ENCODE data around the gene NOTUM. TPM values are rescaled to one million over a fixed set of nuclear protein-coding genes. Genes with fewer than 3 reads are reported as not detected.

NOTUM gene
- total and polyA plus RNA-seq, 2 of the 4 experiments (the other 2 are of a cell fraction): 0.05 TPM; not detected in 1

DNA sequence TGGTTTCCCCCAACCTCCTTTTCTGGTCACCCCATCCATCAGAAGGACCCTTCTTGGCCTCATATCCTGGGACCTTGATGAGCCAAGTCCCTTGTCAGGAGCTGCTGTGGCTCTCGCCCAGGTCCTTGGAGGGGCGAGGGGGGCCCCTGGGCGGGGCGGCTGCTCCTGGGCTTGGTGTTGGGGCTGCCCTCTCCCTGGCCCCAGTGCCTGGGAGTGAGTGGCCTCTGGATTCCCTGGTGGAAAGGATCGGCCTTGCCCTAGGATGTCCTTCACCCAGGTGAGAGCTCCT lies 6.2 kb upstream of the NOTUM start:
- H3K4ac ChIP-seq (ENCODE audit: low read depth, low read length): no peak overlapping the region
- H2AFZ ChIP-seq (replicated peaks; ENCODE audit: low read length, poor library complexity): peak overlapping the region; percentile 66
- H4K20me1 ChIP-seq (ENCODE audit: insufficient read depth, low read length): no peaks in the 10 kb centered on the region
- H2BK15ac ChIP-seq (ENCODE audit: low read depth, low read length): no peak overlapping the region
- dilution Hi-C loops (cut with HindIII; ENCODE audit: low sequenced_read_pairs, unreplicated experiment) (no loop called here), in situ Hi-C loops (cut with MboI; ENCODE audit: low sequenced_read_pairs) (loop anchor here (5.0 kb wide), 1 partner anchor 50 kb away; no protein-coding TSS in a partner anchor), intact Hi-C loops (cut with micrococcal nuclease) (loop anchor here (10.0 kb wide), 1 partner anchor 188 kb away; no protein-coding TSS in a partner anchor)
- H2AK9ac ChIP-seq (replicated peaks; ENCODE audit: low read depth, low read length, poor library complexity): peak overlapping the region; percentile 44
- no peak for DNase-seq
- ChIA-PET CTCF (no interaction called here), POLR2A (ENCODE audit: unreplicated experiment) (no interaction called here)
- BruUV-seq (replicated peaks): no TSS peak
- no CpG with 5 or more reads among the region's 5 CpGs for WGBS, 2 experiments (ENCODE audit: extremely low coverage in 2 of 2, insufficient read length in 1 of 2)
- no peaks in the 10 kb centered on the region; the same call in 1 of the 2 replicates for H3K9me3 ChIP-seq (ENCODE audit: control insufficient read depth, insufficient read depth, low read length)
- no peak for ATAC-seq (ENCODE audit: low read depth)
- no peak overlapping the region for H2BK20ac ChIP-seq (ENCODE audit: low read depth, low read length)
- no peak overlapping the region for H3K4me2 ChIP-seq (ENCODE audit: low read depth, low read length)
- H3K79me1 ChIP-seq (ENCODE audit: low read depth in 1 of 2, low read length in 2 of 2): no peaks in the 10 kb centered on the region
- no peak overlapping the region for H4K91ac ChIP-seq (ENCODE audit: insufficient read depth, low read depth, low read length)
- no peak overlapping the region for H3K9ac ChIP-seq (ENCODE audit: low read depth, low read length)
- H3K36me3 ChIP-seq (ENCODE audit: control insufficient read depth, insufficient read depth, low read length): no peaks in the 10 kb centered on the region
- peaks cover 14% of the 10 kb centered on the region for H3K27me3 ChIP-seq (ENCODE audit: control insufficient read depth, insufficient read depth, low read length)
- H4K8ac ChIP-seq (ENCODE audit: low read depth in 2 of 2, low read length in 2 of 2): no peak overlapping the region
- H2BK120ac ChIP-seq (ENCODE audit: low read depth, low read length): no peak overlapping the region
- peaks cover 9% of the 10 kb centered on the region; the same call in 1 of the 2 replicates for H3K4me1 ChIP-seq (ENCODE audit: control insufficient read depth, insufficient read depth, low read length)
- no peak overlapping the region for H3K56ac ChIP-seq (ENCODE audit: extremely low read depth, insufficient read depth, low read length)
- no peaks in the 10 kb centered on the region; the same call in 1 of the 2 replicates for H3K9me1 ChIP-seq (ENCODE audit: insufficient read depth, low read length)
- H3K18ac ChIP-seq (ENCODE audit: low read depth, low read length): no peak overlapping the region; the same call in 1 of the 2 replicates
- H3K23ac ChIP-seq (ENCODE audit: low read depth, low read length): no peak overlapping the region
- H3K4me3 ChIP-seq (ENCODE audit: insufficient read depth, low read depth, low read length): no peak overlapping the region
- peak overlapping the region; percentile 58; the same call in 1 of the 2 replicates for H2AK5ac ChIP-seq (ENCODE audit: low read depth, low read length)
- TF ChIP-seq, protein P1, sequence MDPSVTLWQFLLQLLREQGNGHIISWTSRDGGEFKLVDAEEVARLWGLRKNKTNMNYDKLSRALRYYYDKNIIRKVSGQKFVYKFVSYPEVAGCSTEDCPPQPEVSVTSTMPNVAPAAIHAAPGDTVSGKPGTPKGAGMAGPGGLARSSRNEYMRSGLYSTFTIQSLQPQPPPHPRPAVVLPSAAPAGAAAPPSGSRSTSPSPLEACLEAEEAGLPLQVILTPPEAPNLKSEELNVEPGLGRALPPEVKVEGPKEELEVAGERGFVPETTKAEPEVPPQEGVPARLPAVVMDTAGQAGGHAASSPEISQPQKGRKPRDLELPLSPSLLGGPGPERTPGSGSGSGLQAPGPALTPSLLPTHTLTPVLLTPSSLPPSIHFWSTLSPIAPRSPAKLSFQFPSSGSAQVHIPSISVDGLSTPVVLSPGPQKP (IDR thresholded peaks at IDR 0.05; ENCODE audit: borderline replicate concordance, low read depth, low read length): no peak
- TF ChIP-seq FOS (IDR thresholded peaks at IDR 0.05; ENCODE audit: low read depth, low read length): no peak
- no peak for TF ChIP-seq CHD1 (IDR thresholded peaks at IDR 0.05; ENCODE audit: low read depth, low read length)
- no peak for TF ChIP-seq MAFK (IDR thresholded peaks at IDR 0.05; ENCODE audit: low read depth, low read length)
- TF ChIP-seq SMC3 (IDR thresholded peaks at IDR 0.05; ENCODE audit: low read depth, low read length): no peak
- TF ChIP-seq, protein P2, sequence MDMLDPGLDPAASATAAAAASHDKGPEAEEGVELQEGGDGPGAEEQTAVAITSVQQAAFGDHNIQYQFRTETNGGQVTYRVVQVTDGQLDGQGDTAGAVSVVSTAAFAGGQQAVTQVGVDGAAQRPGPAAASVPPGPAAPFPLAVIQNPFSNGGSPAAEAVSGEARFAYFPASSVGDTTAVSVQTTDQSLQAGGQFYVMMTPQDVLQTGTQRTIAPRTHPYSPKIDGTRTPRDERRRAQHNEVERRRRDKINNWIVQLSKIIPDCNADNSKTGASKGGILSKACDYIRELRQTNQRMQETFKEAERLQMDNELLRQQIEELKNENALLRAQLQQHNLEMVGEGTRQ (IDR thresholded peaks at IDR 0.05; ENCODE audit: low read depth, low read length): no peak
- TF ChIP-seq NFE2L2 (IDR thresholded peaks at IDR 0.05; ENCODE audit: low read depth, low read length): no peak
- no peak for TF ChIP-seq MAZ (IDR thresholded peaks at IDR 0.05; ENCODE audit: borderline replicate concordance, low read depth, low read length)
- TF ChIP-seq RFX5 (IDR thresholded peaks at IDR 0.05; ENCODE audit: low read depth, low read length): no peak
- TF ChIP-seq RCOR1 (IDR thresholded peaks at IDR 0.05; ENCODE audit: insufficient replicate concordance, low read length): no peak
- no peak for TF ChIP-seq POLR2A (IDR thresholded peaks at IDR 0.05; ENCODE audit: low read depth, low read length)
- TF ChIP-seq RAD21 (IDR thresholded peaks at IDR 0.05; ENCODE audit: low read length): no peak
- no peak for TF ChIP-seq MXI1 (IDR thresholded peaks at IDR 0.05; ENCODE audit: borderline replicate concordance, low read depth, low read length)
- TF ChIP-seq, protein P3, sequence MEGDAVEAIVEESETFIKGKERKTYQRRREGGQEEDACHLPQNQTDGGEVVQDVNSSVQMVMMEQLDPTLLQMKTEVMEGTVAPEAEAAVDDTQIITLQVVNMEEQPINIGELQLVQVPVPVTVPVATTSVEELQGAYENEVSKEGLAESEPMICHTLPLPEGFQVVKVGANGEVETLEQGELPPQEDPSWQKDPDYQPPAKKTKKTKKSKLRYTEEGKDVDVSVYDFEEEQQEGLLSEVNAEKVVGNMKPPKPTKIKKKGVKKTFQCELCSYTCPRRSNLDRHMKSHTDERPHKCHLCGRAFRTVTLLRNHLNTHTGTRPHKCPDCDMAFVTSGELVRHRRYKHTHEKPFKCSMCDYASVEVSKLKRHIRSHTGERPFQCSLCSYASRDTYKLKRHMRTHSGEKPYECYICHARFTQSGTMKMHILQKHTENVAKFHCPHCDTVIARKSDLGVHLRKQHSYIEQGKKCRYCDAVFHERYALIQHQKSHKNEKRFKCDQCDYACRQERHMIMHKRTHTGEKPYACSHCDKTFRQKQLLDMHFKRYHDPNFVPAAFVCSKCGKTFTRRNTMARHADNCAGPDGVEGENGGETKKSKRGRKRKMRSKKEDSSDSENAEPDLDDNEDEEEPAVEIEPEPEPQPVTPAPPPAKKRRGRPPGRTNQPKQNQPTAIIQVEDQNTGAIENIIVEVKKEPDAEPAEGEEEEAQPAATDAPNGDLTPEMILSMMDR (conservative IDR thresholded peaks at IDR 0.05; ENCODE audit: low read depth, low read length): no peak
- no peak for TF ChIP-seq BHLHE40 (IDR thresholded peaks at IDR 0.05; ENCODE audit: low read depth, low read length)
- no peak for TF ChIP-seq CEBPB (IDR thresholded peaks at IDR 0.05; ENCODE audit: low read depth, low read length)
- no peak overlapping the region for H3K27ac ChIP-seq (ENCODE audit: insufficient read depth, low read length)
- no peak overlapping the region for H2BK5ac ChIP-seq (ENCODE audit: low read depth, low read length, poor library complexity, severe bottlenecking)
- no peak overlapping the region for H3K14ac ChIP-seq (replicated peaks; ENCODE audit: low read depth, low read length)
- H4K5ac ChIP-seq (ENCODE audit: low read depth, low read length): no peak overlapping the region
